Stimulated activated CD4-positive, alpha-beta T cell treated with anti-CD3 and anti-CD28 coated beads, Interleukin-2, amount 100 ng/mL, for 4 hours (primary cell): ENCODE results near the gene JMJD7.
A peak's percentile ranks its signal among the peaks of the same experiment; 100 is the strongest.

Experiments
- DNase-seq: peaks from one replicate; pipeline ENCODE4 v3.0.0-alpha.2; 2020; ENCODE audit warnings: low read depth

The JMJD7 gene

DNA sequence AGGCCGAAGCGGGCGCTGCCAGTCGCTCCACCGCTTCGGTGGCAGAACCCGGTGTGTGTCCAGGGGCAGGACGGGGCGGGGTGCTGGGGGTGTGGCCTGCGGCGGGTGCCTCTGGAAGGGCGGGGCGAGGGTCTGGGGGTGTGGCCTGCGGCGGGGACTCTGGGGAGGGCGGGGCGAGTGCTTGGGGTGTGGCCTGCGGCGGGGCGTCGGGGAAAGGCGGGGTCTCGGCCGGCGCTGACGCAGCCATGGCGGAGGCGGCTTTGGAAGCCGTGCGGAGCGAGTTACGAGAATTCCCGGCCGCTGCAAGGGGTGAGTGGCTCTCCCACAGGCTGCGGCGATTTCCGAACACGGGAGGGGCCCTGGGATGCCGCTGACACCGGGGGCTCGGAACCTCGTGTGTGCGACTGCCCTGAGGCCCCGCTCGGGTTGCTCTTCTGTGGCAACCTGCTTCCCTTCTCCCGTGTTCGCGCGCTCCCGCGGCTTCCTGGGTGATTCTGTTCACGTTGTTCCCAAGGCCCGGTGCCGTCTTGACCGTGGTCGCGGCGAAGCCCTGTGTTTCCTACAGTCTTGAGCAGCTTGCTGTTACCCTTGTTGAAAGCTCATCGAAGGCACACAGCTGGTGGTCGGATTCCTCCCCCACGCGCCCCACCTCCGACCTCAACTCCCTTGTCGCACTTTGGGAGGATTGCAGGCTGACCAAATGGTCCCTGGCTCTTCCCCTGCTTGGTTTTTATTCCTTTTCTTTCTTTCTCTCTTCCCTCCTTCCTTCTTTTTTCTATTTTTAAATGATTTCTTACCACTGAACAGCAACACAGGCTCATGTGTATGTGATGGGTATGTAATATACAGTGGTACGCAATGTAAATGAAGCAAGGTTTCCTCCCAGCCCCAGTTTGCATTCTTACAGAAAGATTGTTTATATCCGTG is at the start of gene JMJD7:
TSS of gene JMJD7 (plus strand) at position 213 of the 927 bp plus-strand sequence. CDS start at position 246, 33 bp downstream.
- DNase-seq, result peak; percentile 92

GRCh38 chr15:41778521-41778920 is 49.4 kb upstream of the JMJD7 start:
- DNase-seq, result no peak

GRCh38 chr15:41779662-41780157 is 48.2 kb upstream of the JMJD7 start:
- DNase-seq, result no peak

GRCh38 chr15:41780266-41780665 is 47.6 kb upstream of the JMJD7 start:
- DNase-seq, result no peak

DNA sequence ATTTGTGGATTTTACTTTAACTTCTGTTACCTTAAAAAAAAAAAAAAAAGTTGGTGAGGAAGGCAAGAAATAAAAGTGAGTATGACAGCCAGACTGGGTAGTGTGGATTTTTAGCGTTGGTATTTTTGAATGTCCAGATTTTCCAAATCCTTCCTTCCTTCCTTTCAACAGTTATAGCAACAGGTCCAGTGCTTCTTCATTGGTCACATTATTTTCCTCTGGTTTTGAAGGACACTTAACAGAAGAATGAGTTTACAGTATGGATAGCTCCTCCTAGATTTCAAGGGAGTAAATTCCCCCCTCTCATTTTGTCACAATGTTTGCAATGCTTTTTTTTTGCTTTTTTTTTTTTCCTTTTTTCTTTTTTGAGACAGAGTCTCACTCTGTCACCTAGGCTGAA is 47.2 kb upstream of the JMJD7 start:
- DNase-seq, result no peak

DNA sequence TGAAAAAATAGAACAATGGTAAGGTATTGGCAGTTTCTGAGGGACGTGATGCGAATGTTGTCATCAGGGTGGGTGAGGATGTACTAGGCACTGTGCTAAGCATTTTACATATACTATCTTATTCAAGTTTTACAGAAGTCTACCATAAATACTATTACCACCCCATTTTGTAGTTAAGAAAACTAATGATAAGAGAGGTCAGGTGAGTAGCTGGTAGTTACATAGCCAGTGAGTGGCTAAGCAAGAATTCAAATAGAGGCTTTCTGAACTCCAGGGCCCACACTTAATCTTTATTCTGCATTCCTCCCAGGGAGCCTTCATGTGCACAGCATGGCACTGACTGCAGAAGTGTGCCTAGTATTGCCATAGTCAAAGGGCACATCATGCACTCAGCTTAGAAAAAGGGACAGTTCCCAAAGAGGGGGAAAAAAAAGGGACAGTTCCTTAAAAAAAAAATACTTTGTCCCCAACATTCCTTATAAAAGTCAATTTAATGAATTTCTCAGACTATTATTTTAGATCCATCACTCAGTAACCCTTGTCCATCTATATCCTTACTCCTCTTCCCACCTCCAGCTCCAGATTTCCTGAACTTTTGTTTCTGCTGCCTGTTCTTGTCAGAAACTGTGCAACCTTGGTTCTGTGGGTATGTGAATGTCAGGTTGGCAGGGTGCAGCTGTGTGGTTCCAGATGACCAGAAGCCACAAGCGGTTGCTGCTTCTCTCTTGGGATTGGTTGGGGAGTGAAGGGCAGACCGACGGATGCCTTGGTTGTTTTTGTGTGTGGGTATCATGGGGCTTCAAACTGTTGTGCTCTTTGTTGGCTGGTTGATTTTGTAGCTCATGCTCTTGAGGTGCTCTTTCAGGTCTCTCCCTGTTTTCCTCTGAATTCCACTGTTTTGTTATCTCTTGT is 45.3 kb upstream of the JMJD7 start:
- no peak for DNase-seq

DNA sequence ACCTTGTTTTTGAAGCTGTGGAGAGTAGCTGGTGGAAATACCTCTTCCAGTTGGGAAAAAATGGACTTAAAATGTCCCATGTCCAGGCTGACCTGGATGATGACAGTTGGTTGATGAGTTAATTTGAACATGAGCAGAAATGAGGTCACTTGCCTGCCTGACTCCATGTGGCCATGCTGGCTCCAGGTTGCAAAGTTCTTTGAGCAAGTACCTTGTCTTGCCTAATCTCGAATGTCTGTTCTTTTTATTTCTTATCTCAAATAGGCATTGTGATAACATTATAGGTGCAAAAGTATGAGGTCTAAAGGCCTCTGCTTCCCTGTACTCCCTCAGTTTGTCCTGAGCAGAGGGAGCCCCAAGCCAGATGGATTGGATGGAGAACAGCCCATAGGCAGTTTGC is 44.6 kb upstream of the JMJD7 start:
- DNase-seq, result no peak

DNA sequence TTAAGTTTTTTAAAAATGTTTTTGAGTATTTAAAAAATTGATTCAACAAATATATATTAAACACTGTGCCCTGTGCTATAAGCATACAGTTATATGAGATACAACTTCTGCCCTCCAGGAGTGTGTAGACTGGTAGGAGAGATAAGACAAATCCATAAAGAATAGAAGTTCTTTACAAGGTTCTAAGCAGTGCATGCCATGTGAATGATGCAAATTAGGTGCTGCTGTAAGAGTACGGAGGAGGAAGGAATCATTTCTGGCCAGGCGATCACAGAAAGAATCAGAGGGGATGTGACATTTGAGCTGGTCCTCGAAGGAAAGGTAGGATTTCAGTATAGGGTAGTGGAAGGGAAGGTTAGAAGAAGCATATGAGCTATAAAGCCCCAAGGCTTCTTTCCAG is 39.6 kb upstream of the JMJD7 start:
- DNase-seq, result no peak

GRCh38 chr15:41789236-41789635 is 38.7 kb upstream of the JMJD7 start:
- no peak for DNase-seq

- DNase-seq, result no peak
These were observed 38.2 kb upstream of the JMJD7 start for GRCh38 chr15:41789662-41790061.

DNA sequence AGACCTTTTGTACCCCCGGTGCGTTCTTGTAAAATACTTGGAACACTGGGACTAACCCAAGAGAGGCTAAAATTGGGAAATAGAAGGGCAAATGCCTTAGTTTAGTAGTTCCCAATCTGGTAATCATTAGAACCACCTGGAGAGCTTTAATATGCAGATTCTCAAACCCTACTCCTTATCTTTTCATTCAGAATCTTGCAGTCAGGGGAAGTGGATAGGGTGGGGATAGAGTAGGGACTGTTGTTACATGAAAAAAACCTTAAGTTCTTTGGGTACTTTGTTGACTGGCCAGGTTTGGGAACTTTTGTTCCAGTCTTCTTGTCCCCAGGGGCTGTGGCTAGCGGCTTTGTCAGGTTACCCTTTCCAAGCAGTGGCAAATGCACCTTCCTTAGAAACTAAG is 37.7 kb upstream of the JMJD7 start:
- DNase-seq, result no peak

GRCh38 chr15:41790756-41791546 is 36.9 kb upstream of the JMJD7 start:
- DNase-seq, result no peak

- no peak for DNase-seq
These were observed 36.4 kb upstream of the JMJD7 start for GRCh38 chr15:41791547-41791937.

DNA sequence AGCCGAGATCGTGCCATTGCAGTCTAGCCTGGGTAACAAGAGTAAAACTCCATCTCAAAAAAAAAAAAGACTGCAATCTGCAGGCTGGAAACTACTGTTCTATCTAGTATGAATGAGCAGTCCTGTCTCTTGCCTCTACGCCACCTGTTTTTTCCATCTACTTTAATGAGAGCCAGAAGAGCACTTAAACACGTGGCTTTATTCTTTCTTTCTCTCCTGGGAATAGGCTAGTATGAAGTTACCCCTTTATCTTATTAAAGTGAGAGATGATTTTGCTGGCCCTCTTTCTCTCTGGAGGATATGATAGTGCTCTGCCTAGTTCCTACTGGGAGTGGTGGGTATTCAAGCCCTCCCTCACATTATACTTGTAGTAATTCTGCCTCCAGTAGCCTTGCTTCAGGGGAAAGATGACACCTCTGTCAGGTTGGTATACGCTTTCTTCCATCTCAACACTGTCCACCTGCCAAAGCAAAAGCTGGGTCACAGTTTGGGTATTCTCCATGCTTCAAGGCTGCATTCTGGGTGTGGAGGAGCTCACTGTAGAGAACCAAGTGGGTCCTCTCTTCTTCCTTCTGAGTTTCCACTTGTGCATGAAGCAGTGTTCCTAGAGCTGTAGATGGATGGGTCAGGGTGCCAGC is 35.8 kb upstream of the JMJD7 start:
- DNase-seq, result no peak

DNA sequence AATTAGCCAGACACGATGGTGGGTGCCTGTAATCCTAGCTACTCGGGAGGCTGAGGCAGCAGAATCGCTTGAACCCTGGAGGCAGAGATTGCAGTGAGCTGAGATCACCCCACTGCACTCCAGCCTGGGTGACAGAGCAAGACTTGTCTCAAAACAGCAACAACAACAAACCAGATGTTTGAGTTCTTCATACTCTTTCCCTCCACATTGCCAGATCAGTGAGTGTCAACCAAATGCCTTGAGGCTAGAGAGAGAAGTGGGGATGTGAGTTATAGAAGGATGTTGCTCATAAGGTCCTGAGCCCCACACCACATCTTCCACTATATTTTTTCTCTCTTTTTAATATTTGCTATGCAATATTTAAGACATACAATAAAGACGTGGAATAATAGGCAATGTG is 33.8 kb upstream of the JMJD7 start:
- DNase-seq, result no peak

DNA sequence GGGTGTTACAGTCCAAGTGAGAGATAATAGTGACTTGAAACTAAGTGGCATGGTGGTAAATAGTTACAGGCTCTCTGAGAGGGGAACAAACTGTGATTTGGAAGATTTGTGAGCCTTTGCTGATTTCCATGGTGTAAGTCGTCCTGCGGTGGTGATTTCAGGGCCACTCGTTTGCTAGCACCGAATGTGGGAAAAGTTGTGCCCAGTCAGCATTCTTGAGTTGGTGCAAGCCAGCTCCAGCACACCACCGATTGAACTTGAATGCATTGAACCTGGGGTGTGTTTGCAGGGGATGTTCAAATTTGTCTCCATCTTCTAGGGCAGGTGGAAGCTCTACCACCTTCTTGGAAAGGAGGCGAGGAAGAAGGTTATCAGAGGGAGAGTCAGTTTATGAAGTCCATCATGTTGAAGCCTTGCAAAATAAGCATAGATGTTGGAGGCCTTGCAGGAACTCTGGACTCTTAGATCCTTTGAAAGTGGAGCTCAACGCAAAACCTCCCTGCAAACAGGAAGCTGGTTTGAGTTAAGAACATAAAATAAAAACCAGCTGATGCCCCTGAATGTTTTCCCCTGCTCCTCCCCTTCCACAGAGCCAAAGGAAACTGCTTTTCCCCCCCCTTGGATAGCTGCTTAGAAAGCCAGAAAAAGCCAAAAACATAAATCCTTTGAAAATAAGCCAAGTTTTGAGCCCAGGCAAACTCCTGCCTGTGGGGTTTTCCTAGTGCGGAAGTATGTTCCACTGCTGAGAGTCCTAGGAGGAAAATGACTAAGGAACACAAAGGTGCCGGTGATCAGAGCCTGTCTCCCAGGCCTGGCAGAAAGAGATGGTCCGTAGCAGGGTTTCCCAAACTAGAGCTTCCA is 31.7 kb upstream of the JMJD7 start:
- DNase-seq, result no peak

DNA sequence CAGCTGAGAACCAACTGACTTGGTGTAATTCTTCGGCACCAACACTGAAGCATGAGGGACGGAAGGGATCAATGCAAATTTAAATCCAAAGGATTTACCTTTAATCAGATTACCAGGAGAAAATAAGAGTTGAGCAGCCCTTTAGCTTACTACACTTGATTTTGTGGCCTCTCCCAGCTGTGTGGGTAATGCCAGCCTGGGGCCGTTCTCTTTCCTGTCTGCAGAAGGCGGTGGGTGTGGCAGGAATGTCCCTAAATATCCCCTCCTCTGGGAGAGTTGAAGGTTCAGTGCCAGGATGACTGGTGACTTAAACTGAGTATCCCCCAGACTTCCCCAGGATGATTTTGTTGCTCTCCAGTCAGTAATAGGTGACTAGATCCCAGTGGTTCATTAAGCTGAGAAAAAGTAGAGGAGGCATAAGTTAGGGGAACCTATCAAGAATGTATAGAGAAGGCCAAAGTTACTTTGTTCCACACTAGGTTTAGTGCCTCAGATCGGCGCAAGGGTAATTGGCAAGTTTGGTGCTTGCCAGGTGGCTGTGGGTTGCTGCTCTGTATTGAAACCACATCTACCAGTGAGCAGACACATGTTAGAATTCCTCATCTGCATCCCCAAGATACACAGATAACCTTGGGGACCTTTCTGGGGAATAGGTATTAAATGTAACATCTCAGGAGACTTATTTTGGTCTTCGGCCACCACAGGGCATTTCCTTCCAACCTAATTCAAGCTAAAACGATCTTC is 30.5 kb upstream of the JMJD7 start:
- DNase-seq, result no peak

DNA sequence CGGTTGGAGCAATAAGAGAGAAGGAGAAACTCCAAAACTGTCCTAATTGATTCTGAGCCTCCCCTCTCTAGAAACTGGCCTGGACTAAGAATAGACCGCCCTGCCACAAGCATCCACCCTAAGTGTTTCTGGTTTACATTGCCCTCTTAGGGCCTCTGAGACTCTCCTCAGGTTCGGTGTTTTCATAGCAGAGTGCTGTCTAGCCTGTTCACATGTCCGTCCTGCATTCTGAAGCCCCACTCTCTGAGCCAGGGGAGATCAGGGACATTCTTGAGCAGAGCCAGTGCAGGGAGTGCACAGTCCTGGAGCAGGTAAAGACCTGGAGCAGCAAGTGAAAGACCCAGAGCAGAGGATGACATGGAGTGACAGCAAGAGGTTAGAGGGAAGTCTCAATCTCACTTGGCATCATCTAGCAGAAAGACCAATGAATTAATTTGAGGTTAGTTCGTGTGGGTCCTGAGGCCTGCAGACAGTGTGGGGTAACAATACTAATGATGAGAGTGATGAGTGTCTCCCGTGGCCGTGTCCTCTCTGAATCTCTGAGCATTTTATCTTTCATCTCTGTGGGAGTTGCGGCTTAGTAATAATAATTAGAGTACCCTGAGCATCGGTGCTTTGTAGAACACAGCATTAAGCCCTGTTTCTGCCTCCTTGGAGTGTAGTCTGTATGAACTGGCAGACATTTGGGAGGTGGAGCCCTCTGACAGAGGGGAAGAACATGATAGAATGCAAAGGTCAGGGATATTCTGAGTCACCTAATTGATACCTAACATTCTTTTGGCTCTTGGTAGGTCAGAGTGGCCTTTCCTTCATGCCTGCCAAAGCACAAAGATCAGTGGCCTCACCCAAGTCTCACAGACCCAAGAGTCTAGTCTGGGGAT is 29.0 kb upstream of the JMJD7 start:
- DNase-seq, result no peak

DNA sequence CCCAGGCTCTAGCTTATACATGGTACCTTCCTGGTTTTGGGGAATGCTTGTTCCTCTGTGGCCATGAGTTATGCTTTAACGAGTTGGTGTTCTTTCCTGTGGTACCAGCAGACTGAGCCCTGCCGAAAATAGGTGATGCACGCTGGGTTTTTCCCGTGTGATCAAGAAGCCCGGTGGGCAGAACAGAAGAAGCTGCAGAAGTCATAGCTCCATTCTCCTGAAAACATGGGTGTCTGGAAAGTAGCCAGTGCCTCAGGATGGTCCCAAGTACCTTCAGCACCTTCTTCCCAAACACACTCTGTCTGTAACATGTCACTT is 28.4 kb upstream of the JMJD7 start:
- DNase-seq, result no peak
